Fibroblast of mammary gland (primary cell): ENCODE data around the gene KCNF1.
A peak's percentile ranks its signal among the peaks of the same experiment; 100 is the strongest.

Experiments
- DNase-seq: peaks from one replicate; pipeline ENCODE4 v3.0.0-alpha.2; 2010; ENCODE audit warnings: low read depth
- H3K4me3 ChIP-seq: 2 replicates; pipeline ENCODE4 v1.5.1; 2011; ENCODE audit warnings: low read depth, mild to moderate bottlenecking, low read length, moderate library complexity; ENCODE audit not compliant: control insufficient read depth
- TF ChIP-seq, protein P1 (sequence below): conservative IDR thresholded peaks from 2 replicates; pipeline ENCODE4 v1.5.1; 2011; ENCODE audit warnings: low read depth, low read length, inconsistent platforms; ENCODE audit not compliant: control insufficient read depth, insufficient read depth

Gene KCNF1

GRCh38 chr2:10931710-10932255, 20.0 kb downstream of the KCNF1 start:
- peak; percentile 98 for DNase-seq
- no peak overlapping the region for H3K4me3 ChIP-seq
- TF ChIP-seq, protein P1, sequence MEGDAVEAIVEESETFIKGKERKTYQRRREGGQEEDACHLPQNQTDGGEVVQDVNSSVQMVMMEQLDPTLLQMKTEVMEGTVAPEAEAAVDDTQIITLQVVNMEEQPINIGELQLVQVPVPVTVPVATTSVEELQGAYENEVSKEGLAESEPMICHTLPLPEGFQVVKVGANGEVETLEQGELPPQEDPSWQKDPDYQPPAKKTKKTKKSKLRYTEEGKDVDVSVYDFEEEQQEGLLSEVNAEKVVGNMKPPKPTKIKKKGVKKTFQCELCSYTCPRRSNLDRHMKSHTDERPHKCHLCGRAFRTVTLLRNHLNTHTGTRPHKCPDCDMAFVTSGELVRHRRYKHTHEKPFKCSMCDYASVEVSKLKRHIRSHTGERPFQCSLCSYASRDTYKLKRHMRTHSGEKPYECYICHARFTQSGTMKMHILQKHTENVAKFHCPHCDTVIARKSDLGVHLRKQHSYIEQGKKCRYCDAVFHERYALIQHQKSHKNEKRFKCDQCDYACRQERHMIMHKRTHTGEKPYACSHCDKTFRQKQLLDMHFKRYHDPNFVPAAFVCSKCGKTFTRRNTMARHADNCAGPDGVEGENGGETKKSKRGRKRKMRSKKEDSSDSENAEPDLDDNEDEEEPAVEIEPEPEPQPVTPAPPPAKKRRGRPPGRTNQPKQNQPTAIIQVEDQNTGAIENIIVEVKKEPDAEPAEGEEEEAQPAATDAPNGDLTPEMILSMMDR, result no peak

DNA sequence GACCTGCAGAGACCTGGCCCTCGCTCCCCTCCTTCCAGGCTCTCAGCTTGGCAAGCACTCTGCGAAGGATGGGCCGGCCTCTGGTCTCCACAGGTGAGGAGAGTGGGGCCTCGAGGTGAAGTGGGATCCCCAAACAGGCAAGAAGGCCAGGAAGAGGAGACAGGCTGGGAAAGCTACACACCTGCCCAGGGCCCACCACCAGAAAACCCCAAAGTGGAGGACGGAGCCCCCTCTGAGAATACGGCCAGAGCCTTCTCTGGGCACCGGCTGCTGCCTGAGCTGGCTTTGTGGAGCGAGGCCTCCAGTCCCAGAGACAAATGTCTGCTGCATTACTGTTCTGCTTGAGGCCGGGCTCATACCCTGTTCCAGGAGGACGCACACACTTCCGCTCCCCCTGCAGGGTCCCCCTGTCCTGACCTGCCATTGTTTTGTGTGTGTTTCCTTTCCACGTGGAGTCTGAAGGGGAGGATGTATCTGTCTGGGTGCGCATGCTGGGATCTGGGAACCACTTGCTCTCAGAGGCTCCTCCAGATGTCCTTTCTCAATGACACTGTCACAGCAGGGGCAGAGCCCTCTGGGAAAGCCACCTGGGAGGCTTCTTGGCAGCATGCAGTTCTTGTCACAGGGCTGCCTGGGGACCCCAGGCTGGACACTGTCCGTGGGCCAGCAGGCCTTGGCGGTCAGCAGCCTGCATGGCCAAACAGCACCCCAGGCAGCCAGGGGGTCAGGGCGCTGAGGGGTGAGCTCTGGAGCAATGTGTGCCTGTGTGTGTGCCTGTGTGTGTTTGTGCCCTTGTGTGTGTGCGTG, 20.8 kb downstream of the KCNF1 start:
- TF ChIP-seq, protein P1, result no peak
- no peak overlapping the region for H3K4me3 ChIP-seq
- no peak for DNase-seq

DNA sequence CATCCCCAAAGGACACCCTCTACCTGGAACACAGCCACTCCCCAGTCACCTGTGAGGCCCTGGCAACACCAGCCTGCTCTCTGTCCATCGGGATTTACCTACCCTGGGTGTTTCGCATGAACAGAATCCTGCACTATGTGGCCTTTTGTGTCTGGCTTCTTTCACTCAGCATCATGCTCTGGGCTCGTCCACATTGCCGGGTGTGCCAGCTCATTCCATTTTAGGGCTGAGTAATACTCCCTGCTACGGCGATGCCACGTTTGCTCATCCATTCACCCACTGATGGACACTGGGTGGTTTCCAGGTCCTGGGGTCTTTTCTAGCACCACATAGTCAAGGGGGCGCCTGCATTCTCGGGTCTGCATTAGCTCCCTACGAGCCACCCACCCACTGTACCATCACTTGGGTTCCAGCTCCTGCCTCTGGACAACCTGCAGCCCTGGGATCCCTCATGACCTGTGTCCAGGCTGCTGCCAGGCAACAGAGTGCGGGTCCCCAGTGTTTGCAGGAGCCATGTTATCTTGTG, 22.0 kb downstream of the KCNF1 start:
- TF ChIP-seq, protein P1, result no peak
- DNase-seq, result peak; percentile 61
- no peak overlapping the region for H3K4me3 ChIP-seq

DNA sequence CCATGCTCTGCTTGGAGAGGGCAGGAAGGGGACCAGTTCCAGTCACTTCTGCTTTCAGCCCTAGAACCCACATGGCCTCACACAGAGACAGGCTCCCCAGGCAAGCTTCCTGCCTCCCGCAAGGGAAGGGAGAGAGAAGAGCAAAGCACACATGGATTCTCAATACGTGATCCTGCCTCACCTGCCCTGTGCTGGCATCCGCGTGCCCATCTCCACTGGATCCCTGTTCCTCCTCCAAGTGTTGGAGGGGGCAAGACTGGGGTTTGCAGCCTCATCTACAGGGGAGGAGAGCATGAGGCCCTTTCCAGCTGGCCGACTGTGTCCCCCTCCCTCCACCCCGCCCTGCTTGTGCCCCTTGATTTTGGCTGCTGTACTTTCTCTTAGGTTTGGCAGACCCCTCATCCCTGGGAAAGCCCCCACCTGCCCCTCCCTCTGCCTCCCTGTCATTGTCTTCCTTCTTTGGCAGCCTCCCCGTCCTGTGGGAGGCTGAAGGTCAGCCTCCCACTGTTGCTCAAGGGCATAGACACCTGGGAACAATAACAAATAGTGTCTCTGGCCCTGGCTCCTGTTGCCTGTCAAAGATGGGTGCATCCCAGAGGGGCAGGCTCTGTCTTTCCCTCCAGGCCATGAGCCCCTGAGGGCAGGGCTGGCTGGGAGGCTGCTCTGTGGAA, 22.7 kb downstream of the KCNF1 start:
- TF ChIP-seq, protein P1, result no peak
- DNase-seq, result no peak

GRCh38 chr2:10934979-10935350, 23.2 kb downstream of the KCNF1 start:
- no peak for DNase-seq
- H3K4me3 ChIP-seq, result no peak overlapping the region
- TF ChIP-seq, protein P1, result no peak

More for the DNA sequence above, 22.7 kb downstream of the KCNF1 start:
- H3K4me3 ChIP-seq, result no peak overlapping the region

DNA sequence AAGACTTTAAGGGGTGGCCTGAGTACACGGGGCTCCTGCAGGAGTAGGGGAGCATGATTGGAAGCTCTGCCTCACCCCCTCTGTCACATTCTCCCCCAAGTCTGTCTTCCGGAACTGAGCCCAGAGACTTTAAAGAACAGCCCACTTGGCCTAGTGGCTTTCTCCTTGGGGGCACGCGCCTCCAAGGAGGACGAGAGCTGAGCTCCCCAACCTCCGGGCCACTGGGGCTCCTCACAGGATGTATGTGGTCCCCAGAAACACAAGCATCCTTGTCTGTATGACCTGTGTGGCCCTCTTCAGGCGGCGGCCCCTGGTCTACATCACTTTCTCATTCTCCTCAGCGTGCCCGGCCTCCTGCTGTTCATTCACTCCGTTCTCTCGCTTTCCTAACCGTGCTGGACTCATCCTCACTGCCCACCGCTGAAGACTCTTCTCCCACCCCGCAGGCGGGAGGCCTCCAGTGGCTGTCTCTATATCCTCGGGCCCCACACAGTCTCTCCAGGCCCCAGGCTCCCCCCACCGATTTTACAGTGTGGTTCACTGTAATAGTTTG, 23.7 kb downstream of the KCNF1 start:
- TF ChIP-seq, protein P1, result no peak
- no peak for DNase-seq
- no peak overlapping the region for H3K4me3 ChIP-seq
